GM18909 (cell line): ENCODE measurements around the gene WDFY2.
"Not testable (repeated sequence)": the region's sequence is repeated elsewhere in the genome, so short reads cannot be mapped to it uniquely, and the experiment has no call there.

ENCODE experiments used
- ATAC-seq: cut with Tn5 transposase; IDR thresholded peaks from one replicate; pipeline ENCODE4 v1.9.1; 2021; ENCODE audit warnings: mild to moderate bottlenecking; ENCODE audit not compliant: unreplicated experiment, poor library complexity

WDFY2 gene

GRCh38 chr13:51628059-51628852 lies 44.0 kb downstream of the WDFY2 start:
- ATAC-seq: no peak

GRCh38 chr13:51629491-51630287 lies 45.4 kb downstream of the WDFY2 start:
- no peak for ATAC-seq

- no peak for ATAC-seq
These were observed 46.0 kb downstream of the WDFY2 start for GRCh38 chr13:51630288-51630615.

- no peak for ATAC-seq
These were observed 48.5 kb downstream of the WDFY2 start for GRCh38 chr13:51632591-51633362.

- ATAC-seq: no peak
These were observed 51.0 kb downstream of the WDFY2 start for GRCh38 chr13:51635137-51635878.

GRCh38 chr13:51636349-51636890 lies 52.2 kb downstream of the WDFY2 start:
- ATAC-seq: no peak

GRCh38 chr13:51637852-51638215 lies 53.6 kb downstream of the WDFY2 start:
- ATAC-seq: no peak

- ATAC-seq: no peak
These were observed 54.1 kb downstream of the WDFY2 start for GRCh38 chr13:51638216-51638871.

- ATAC-seq: no peak
These were observed 54.9 kb downstream of the WDFY2 start for GRCh38 chr13:51639171-51639570.

GRCh38 chr13:51640696-51641095 lies 56.4 kb downstream of the WDFY2 start:
- not testable (repeated sequence) for ATAC-seq

GRCh38 chr13:51643105-51643881 lies 59.0 kb downstream of the WDFY2 start:
- no peak for ATAC-seq

GRCh38 chr13:51643882-51644281 lies 59.6 kb downstream of the WDFY2 start:
- no peak for ATAC-seq

GRCh38 chr13:51644654-51645053 lies 60.4 kb downstream of the WDFY2 start:
- no peak for ATAC-seq

GRCh38 chr13:51645154-51645650 lies 60.9 kb downstream of the WDFY2 start:
- no peak for ATAC-seq

GRCh38 chr13:51645761-51646670 lies 61.8 kb downstream of the WDFY2 start:
- no peak for ATAC-seq

- ATAC-seq: no peak
These were observed 62.8 kb downstream of the WDFY2 start for GRCh38 chr13:51647067-51647466.

- not testable (repeated sequence) for ATAC-seq
These were observed 67.9 kb downstream of the WDFY2 start for GRCh38 chr13:51652193-51652592.
